ENCODE results near the gene ZNF366.

Gene ZNF366

GRCh38 chr5:72543811-72544210 lies 36.6 kb upstream of the ZNF366 start:
- no peak for TF ChIP-seq CTCF (IDR thresholded peaks at IDR 0.05; ENCODE audit: control insufficient read depth, extremely low read depth, insufficient read depth)
- no peak for DNase-seq (ENCODE audit: low read depth)
- no peak overlapping the region for H3K4me3 ChIP-seq (ENCODE audit: low read depth, low read length)

GRCh38 chr5:72543365-72543764 lies 36.2 kb upstream of the ZNF366 start:
- no peak for DNase-seq (ENCODE audit: low read depth)
- no peak overlapping the region for H3K4me3 ChIP-seq (ENCODE audit: low read depth, low read length)
- no peak for TF ChIP-seq CTCF (IDR thresholded peaks at IDR 0.05; ENCODE audit: control insufficient read depth, extremely low read depth, insufficient read depth)

- no peak overlapping the region for H3K4me3 ChIP-seq (ENCODE audit: low read depth, low read length)
- DNase-seq (ENCODE audit: low read depth) = no peak
- no peak for TF ChIP-seq CTCF (IDR thresholded peaks at IDR 0.05; ENCODE audit: control insufficient read depth, extremely low read depth, insufficient read depth)
These were observed 35.5 kb upstream of the ZNF366 start for GRCh38 chr5:72542695-72543094.

- DNase-seq (ENCODE audit: low read depth) = no peak
- no peak for TF ChIP-seq CTCF (IDR thresholded peaks at IDR 0.05; ENCODE audit: control insufficient read depth, extremely low read depth, insufficient read depth)
- no peak overlapping the region for H3K4me3 ChIP-seq (ENCODE audit: low read depth, low read length)
These were observed 34.5 kb upstream of the ZNF366 start for GRCh38 chr5:72541501-72542225.

- H3K4me3 ChIP-seq (ENCODE audit: low read depth, low read length) = no peak overlapping the region
- DNase-seq (ENCODE audit: low read depth) = no peak
- TF ChIP-seq CTCF (IDR thresholded peaks at IDR 0.05; ENCODE audit: control insufficient read depth, extremely low read depth, insufficient read depth) = no peak
These were observed 33.7 kb upstream of the ZNF366 start for GRCh38 chr5:72540759-72541438.

GRCh38 chr5:72539726-72540125 lies 32.5 kb upstream of the ZNF366 start:
- no peak for DNase-seq (ENCODE audit: low read depth)
- no peak overlapping the region for H3K4me3 ChIP-seq (ENCODE audit: low read depth, low read length)
- TF ChIP-seq CTCF (IDR thresholded peaks at IDR 0.05; ENCODE audit: control insufficient read depth, extremely low read depth, insufficient read depth) = no peak

All from LNCaP clone FGC (cell line).